ENCODE data around the gene FOXM1.
"Not testable (repeated sequence)": the region's sequence is repeated elsewhere in the genome, so short reads cannot be mapped to it uniquely, and the experiment has no call there.

FOXM1 gene

DNA sequence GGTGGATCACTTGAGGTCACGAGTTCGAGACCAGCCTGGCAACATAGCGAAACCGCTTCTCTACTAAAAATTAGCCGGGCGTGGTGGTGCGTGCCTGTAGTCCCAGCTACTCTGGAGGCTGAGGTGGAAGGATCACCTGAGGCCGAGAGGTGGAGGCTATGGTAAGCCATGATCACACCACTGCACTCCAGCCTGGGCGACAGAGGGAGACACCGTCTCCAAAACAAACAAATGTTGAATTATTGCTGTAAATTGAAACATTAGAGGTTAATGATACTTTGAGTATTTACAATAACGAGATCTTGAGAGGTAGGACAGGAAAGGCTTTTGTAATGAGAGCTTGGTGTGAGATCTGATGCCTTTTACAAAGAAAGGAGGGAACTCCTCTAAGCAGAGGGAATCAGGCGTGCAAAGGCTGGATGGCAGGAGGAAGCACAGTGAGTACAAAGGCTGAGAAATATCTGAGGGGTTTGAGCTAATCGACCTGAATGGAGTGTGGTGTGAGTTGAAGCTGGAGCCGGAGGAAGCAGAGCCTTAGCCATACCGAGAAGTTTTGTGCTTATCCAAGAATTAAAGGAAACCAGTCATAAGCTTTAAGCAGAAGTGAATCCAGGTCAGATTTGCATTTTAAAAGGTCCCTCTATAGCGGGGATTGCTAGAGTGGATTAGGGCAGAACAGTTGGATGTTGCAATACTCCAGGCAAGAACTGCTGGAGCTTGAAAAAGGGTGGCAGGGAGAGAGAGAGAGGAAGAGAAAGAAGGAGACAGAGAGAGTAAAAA lies 1.2 kb upstream of the FOXM1 start:
- peak; percentile 79 for DNase-seq

DNA sequence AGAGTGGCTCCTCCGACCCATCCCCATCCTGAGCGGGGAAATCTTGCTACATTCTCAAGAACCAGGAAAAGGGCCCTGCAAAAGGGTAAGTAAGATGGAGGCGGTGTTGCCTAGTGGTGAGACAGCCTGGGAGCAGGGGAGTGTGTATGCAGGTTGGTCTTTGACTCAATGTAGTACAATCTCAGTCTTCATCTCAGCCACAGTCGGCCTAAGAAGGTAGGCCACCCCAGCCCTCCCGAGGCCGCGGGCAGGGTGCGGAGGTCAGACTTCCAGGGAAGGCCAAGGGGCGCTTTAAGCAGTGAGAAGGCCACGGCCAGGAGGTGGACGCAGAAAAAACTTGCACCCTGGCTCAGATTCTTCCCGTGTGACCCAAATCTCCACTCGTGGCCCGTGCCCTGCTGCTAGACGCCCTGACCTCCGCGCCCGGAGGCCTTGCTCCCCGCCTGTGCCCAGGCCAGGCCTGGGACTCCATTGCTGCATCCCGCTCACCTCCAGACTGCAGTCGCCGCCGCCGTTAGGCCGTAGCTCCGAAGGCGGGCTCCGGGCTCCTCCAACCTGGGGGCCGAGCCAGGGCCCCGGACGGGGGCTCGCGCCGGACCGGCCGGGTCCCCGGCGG lies 435 bp downstream of the FOXM1 start:
- peak; percentile 66 for DNase-seq

DNA sequence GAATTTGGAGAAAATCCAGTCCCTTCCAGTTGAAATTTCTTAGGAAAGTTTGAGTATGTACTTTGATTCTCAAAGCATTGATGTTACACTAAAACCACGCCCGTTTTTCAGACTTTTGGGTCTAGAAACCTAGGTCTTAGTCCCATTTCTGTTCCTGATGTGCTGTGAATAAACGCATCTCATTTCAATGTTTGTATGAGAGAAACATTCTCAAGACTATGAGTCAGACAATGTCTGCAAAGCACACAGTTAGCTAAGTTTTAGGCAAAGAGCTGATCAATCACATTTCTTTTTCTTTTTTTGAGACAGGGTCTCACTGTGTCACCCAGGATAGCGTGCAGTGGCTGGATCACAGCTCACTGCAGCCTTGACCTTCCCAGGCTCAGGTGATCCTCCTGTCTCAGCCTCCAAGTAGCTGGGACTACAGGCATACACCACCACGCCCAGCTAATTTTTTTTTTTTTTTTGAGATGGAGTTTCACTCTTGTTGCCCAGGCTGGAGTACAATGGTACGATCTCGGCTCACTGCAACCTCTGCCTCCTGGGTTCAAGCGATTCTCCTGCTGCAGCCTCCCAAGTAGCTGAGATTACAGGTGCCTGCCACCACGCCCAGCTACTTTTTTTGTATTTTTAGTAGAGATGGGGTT lies 7.9 kb downstream of the FOXM1 start:
- DNase-seq: not testable (repeated sequence)

DNA sequence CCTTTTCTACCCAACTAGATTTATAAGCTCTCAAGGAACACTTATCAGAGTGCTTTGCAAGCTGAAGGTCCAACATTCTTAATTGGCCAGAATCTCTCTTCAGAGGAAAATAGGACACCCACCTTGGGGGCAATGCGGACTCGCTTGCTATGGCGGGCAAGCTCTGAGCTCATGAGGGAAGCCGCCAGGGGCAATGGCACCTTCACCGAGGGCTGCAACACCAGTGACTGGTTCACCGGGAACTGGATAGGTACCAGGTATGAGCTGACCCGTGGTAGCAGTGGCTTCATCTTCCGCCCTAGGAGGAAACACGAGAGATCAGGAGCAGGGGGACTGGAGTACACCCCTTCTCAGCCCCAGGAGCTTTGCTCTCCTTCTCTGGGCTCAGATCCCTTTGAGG lies 12.8 kb downstream of the FOXM1 start:
- DNase-seq: no peak

DNA sequence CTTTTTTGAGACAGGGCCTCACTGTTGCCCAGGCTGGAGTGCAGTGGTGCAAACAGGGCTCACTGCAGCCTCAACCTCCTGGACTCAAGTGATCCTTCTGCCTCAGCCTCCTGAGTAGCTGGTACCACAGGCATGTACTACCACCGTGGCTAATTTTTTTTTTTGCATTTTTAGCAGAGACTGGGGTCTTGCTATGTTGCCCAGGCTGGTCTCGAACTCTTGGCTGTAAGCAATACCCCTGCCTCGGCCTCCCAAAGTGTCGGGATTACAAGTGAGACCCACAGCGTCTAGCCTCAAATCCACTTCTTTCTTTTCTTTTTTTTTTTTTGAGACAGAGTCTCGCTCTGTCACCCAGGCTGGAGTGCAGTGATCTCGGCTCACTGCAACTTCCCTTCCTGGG lies 13.6 kb downstream of the FOXM1 start:
- DNase-seq: not testable (repeated sequence)

DNA sequence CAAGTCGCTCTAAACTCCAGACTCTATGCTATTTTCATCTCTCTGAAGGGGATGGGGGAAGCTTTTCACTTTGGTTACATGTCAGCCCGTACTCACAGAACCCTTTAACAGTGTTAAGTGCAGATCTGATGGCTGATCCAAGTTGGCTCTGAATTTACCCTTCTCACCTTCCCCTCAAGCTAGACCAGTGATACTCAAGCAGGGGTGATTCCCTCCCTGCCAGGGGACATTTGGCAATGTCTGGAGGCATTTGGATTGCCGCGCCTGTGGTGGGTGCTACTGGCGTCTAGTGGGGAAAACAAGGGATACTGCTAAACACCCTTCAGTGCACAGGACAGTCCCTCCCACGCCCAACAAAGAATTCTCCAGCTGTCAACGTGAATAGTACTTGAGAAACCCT lies 14.1 kb downstream of the FOXM1 start:
- DNase-seq: no peak

DNA sequence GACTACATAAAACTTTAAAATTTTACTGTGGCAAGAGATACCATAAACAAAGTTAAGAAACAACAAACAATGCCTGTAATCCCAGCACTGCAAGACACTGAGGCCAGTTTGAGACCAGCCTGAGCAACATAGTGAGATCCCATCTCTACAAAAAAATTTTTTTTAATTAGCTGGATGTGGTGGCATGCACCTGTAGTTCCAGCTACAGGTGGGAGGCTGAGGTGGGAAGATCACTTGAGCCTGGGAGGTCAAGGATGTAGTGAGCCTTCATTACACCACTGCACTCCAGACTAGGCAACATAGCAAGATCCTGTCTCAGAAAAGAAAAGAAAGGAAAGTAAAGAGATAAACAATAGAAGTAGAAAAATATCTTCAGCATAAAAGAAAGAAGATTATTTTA lies 16.8 kb downstream of the FOXM1 start:
- no peak for DNase-seq

DNA sequence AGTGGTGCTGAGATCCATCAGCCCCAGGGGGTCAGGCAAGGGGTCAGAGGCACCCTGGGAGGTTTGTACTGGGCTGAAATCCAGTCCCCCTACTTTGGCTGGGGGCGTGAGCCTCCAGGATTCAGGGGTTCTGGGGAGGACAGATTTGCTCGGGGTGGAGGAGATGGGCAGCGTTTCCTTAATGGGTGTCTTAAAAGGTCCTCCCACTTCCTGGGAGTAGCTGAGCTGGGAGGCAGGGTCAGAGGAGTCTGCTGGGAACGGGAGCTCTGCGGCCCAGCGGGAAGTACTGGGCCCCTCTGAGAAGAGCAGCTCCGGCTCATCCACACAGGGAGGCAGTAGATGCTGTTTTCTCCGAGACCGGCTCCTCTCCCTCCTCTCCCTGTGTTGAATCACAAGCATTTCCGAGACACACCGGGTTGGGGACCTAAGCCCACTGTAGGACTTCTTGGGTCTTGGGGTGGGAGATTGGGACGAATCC lies 18.0 kb downstream of the FOXM1 start:
- DNase-seq: no peak

DNA sequence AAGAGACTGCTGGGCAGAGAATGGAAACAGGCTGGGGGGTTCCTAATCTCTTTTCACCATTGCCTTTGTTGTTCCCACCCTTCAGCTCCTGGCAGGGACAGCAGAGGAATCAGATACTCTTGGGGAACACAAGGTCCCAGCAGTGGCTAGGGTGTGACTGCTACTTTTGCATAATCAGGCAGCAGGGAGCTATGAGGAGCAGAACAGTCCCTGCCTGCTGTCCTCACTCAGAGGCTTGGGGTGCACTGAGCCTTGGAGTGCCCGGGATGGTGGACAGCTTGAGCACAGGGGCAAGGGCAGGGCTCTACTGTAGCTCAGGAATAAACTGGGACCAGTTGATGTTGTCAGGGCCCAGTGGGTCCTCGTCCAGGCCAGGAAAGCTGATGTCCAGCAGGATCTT lies 18.6 kb downstream of the FOXM1 start:
- DNase-seq: no peak

DNA sequence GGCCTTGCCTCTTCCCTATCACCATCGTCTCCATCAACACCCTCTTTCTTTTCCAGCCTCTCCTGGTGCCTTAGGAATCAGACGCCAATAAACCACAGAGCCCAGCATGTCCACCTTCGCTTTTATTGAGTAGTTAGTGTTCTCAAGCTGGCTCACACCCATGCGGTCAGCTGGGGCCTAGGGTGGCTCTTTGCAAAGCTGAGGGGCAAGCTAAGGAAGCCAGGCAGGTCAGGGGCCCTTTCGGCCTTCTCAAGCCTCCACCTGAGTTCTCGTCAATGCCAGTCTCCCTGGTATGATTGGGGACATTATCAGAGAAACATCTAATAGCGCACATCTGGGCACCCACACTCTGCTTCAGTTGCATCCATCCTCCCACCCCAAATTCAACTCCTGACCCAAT lies 19.4 kb downstream of the FOXM1 start:
- DNase-seq: no peak

DNA sequence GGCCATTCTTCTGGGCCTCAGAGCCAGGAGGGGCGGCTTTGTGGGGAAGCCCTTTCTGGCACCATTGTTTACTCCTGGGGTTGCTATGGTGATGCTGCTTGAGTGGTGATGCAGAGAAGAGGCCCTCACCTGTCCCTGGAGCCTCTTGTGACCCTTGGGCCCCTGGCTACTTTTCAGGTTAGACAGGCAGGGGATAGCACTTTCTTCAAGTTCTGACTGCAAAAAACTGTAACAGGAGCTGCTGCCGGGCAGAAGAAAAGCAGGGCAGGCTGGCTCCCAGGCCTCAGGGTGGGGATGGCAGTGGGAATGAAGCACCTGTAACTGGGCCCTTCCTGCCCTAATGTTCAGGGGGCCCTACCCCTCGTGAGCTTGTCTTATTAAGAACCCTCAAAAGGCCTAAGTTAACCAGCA lies 19.9 kb downstream of the FOXM1 start, which contains the start of gene TEX52:
TSS of gene TEX52 (minus strand) at position 19 of the 411 bp plus-strand sequence. CDS start at position 6, 13 bp downstream.
- peak; percentile 22 for DNase-seq

DNA sequence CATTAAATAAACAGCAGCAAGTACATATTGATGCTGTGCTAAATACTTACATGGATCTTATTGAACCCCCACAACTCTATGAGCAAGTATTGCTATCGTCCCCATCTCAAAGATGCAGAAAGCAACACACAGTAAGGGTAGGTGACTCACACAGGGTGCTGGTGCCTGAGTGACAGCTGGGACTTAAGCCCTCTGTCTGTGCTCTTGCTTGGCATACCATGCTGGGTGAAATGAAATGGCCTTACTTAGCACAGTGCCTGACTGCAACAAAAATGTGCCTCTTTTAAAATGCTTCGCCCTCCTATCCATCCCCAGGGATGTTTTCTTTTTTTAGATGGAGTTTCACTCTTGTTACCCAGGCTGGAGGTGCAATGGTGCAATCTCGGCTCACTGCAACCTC lies 20.9 kb downstream of the FOXM1 start:
- DNase-seq: no peak

DNA sequence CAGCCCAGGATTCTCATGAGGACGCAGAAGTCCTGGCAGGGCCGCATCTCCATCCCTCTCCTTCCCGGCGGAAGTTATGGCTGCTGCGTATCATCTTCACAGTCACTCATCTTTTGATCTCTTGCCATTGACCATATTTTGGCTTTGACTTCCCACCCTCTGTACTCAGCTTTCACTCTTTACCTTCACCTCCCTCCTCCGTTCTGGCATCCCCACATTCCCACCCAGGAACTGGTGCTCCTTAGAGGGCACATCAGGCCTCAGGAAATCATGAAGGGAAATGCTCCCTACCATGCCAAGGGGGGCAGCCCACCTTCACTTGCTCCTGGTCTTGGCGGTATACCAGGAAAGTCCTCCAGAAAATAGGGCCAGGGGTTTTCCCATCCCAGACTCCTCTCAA lies 21.4 kb downstream of the FOXM1 start:
- DNase-seq: no peak

DNA sequence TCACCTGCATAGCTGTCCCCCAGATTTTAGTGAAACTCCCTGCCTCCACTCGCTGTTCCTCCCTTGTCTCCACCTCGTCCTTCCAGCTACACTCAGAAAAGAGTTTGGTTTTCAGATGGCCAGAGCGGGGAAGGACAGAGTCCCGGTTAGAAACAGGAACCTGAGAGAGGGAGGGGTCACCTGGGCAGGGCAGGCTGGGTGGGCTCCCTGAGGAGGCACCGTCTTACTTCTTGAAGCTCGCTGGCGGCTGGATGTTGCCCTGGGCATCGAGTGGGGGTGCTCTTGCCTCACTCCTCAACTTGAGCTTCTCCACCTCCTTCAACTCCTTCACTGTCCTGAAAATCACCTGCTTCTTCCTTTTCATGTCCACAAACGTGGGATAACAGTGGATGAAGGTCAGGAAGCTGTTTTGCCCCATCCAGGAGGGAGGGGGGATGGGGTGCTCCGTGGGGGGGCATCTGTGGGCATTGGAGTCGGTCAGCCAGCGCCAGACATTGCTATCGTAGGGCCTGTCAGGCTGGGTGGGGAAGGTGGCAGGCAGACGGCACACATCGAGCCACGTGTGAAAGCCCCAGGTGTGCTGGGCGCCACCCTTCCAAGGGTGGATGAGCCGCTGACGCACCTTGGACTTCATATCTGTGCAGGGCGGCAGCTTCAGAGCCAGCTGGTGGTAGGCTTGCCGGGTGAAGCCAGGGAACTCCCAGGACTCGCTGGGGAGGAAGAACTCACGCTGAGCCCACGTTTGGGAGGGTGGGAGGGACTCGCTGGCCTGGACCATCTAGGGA lies 22.1 kb downstream of the FOXM1 start:
- peak; percentile 51 for DNase-seq

DNA sequence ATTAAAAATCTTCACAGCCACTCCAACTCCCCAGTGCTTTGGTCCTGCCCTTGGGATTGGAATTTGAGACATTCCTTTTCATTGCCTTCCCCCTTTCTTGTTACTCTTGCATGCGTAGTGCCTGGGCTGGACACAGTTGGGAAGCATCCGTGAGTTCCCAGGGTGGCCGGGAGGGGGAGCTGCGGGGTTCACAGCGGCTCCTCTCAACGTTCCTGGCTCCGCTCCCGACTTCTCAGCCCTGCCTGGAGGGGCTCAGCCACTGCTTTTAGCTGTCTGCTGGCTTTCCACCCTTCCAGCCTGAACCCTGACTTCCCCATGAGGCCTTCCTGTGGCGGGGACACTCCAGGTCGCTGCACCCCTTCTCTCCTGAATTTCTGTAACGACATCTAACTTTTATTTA lies 23.3 kb downstream of the FOXM1 start:
- peak; percentile 83 for DNase-seq

DNA sequence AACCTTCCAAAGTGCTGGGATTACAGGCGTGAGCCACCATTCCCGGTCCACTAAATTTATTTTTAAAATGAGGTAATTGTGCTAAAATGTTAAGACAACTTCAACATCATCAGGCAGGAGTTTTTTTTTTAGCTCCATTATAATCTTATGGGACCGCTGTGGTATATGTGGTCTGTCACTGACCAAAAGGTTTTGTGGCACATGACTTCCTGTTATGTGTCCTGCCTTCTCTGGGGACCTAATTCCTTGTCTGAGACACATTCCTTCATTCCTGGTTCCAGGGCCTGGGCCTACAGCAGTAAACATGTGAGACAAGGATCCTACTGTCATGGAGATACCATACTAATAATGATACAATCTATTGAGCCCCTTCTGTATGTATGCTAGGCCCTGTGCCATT lies 25.0 kb downstream of the FOXM1 start:
- no peak for DNase-seq

DNA sequence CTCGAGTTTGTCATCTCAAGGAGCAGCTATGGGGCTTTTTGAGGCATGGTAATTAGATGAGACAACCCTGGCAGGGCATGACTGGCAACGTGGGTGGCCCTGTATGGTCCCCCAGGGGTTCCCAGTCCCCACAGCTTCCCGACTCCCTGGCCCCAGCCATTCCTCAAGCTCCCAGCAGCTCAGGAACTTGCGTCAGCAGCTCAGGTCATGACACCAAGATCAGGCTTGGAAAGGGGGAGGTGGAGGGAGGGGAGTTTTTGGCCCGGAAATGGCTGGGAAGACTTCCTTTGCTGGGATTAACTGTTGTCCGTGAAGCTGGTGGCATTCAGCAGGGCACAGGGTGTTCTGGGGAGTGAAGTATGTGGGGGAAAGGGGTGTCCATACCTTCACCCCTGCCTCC lies 31.7 kb downstream of the FOXM1 start:
- no peak for DNase-seq

DNA sequence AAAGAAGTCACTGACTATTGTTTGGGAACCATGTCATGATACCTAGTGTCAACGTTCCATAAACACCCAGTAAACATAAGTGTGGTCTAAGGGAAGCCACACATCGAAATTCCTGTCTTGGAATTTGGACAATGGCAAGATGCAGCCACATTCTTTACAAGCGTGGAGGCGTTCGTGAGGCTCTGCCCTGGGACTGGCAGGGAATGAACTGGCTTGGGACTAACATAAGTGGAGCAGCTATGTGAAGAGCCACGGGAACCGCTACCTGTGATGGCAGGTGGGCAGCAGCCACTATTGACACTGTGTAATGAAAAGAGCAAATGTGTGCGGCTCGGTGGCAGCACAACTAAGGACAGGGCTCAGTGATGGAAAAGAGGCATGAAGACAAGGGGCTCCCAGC lies 32.2 kb downstream of the FOXM1 start:
- no peak for DNase-seq

DNA sequence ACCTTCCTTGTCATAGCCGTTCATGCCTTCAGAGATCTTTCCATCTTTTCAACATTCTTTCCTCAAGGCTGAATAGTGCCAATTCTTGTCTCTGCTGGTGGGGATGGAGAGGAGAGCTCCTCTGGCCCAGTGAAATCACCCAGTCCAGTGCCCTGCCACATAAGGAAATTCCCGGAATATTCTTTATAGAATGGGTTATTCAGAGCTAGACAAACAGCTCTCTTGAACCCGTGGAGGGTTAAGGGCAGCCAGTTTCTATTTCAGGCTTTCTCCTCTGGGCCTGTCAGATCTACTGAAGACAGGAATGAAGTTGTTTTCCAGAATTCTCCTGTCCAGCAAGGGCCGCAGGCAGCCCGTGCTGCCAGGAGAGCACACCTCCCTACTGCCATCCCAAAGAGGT lies 34.0 kb downstream of the FOXM1 start:
- no peak for DNase-seq

DNA sequence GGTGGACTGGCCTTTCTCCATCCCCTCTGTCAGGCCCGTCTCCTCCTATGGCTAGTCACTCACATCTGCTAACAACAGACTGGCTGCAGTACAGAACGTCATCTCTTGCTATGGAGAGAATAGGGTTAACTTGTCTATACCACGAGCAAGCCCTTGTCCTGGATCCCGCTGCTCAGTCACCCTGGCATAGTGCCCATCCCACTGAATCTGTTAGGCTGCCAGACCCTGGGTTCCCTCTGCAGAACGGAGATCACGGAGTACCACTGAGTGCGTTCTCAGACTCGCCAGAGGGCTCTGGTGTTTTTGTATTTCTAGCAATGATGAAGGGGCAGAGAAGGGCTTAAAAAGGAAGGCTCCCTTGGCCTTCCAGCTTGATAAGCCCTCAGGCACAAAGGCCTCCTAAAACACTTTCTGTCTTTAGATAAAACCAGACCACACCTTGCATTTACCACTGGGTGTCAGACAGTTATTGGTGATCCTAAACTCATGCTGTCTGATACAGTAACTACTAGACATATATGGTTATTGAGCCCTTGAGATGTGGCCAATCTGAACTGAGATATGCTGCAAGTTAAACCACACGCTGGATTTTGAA lies 35.8 kb downstream of the FOXM1 start:
- peak; percentile 42 for DNase-seq

DNA sequence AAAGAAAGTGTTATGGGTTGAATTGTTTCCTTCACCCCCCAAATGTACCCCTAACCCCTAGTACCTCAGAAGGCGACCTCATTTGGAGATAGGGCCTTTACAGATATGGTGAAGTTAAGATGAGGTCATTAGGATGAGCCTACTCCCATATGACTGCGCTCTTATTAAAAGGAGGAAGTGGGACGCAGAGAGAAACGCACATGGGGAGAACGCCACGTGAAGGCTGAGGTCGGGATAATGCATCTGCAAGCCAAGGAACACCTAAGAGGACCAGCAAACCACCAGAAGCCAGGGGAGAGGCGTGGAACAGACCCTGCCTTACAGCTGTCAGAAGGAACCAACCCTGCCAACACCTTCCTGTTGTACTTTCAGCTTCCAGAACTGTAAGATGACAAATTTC lies 40.4 kb downstream of the FOXM1 start:
- no peak for DNase-seq

DNA sequence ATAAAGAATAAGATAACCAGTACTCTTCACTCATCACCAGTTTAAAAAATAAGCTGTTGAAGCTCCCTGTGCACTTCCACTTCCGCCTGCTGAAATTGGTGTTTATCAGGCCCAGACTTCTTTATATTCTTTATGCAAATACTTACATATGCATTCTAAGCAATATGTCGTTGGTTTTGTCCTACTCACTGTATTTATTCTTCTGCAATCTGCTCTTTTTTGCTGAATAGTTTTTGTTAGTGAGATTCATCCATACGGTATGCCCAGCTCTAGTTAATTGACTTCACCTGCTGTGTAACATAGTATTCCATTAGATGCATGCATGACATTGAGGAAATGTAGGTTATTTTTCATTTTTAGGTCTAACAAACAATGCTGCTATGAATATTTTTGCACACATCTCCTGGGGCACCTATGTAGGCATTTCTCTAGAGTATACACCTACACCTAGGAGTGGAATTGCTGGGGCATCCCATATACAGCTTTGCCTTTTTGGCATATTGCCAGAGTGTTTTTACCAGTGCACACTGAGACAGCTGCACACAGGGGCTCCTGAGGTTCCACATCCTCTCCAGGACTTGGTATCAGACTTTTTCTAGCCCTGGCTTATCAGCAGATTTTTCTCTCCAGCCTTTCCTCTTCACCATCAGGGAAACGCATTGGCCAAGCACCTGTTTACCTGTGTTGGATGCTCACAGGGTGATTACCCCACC lies 41.1 kb downstream of the FOXM1 start:
- peak; percentile 50 for DNase-seq
